ENCODE data around the gene DPPA5. TPM values are rescaled to one million over a fixed set of nuclear protein-coding genes. Genes with fewer than 3 reads are reported as not detected.
A peak's percentile ranks its signal among the peaks of the same experiment; 100 is the strongest.
"Not testable (repeated sequence)": the region's sequence is repeated elsewhere in the genome, so short reads cannot be mapped to it uniquely, and the experiment has no call there.

DPPA5 gene, protein sequence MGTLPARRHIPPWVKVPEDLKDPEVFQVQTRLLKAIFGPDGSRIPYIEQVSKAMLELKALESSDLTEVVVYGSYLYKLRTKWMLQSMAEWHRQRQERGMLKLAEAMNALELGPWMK
- not detected for total RNA-seq

DNA sequence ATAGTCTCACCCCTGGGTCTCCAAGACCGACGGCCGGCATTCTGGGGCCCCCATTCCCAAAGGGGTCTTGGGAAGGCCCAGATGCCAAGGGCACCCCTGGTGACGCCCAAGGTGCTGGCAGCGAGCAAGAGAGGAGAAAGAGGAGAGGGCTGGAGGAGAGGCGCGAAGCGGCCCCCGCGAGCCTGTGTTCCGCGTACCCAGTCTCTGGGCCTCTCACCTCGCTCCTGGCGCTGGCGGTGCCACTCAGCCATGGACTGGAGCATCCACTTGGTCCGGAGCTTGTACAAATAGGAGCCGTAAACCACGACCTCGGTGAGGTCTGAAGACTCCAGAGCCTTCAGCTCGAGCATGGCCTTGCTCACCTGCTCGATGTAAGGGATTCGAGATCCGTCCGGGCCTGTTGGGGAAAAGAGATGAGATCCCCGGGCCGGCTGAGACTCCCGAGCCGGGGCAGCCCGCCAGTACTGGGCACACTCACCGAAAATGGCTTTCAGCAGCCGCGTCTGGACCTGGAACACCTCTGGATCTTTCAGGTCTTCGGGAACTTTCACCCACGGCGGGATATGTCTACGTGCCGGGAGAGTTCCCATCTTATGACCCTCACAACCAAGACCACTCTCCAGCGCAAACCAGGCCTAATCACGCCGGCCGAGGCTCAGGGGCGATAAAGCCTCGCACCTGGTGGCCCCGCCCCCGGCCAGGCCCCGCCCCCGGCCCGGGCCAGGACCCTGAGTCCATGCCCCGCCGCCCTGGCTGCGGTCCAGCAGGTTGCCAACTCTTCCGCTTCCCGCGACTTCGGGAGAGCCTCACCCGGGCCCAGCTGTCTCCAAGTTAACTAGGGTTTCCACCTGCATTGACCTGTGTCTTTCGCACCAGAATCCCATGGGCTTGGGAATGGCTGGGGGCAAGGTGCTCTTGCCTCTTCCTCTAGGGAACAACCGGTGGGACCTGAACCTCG lies at the start of gene DPPA5:
Gene DPPA5 (minus strand): TSS at position 641 of the 958 bp plus-strand sequence. CDS start 51 bp downstream, at position 590.
- peaks cover 0 to under 1% of the 10 kb centered on the region in 2 donors for H3K27me3 ChIP-seq
- DNase-seq (ENCODE audit: low spot score): no peak
- H3K9me3 ChIP-seq: no peaks in the 10 kb centered on the region

DNA sequence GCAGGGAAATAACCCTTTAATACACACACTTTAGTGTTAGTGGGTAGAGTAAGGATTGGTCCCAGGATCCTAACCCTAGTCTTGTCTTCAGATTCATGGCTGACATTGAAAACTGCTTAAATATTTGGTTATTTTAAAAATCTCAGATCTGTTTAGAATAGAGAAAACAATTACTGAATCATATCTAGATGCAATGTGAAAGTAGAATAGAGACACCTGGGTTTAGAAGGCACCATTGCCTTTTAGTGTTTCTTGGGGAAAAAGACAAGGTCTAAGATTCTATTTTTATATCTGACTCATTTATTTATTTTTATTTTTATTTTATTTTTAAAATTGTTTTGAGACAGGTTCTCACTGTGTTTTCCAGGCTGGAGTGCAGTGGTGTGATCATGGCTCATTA lies 46.6 kb upstream of the DPPA5 start:
- TF ChIP-seq, protein P1, sequence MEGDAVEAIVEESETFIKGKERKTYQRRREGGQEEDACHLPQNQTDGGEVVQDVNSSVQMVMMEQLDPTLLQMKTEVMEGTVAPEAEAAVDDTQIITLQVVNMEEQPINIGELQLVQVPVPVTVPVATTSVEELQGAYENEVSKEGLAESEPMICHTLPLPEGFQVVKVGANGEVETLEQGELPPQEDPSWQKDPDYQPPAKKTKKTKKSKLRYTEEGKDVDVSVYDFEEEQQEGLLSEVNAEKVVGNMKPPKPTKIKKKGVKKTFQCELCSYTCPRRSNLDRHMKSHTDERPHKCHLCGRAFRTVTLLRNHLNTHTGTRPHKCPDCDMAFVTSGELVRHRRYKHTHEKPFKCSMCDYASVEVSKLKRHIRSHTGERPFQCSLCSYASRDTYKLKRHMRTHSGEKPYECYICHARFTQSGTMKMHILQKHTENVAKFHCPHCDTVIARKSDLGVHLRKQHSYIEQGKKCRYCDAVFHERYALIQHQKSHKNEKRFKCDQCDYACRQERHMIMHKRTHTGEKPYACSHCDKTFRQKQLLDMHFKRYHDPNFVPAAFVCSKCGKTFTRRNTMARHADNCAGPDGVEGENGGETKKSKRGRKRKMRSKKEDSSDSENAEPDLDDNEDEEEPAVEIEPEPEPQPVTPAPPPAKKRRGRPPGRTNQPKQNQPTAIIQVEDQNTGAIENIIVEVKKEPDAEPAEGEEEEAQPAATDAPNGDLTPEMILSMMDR (IDR thresholded peaks at IDR 0.05): no peak
- H3K27me3 ChIP-seq: no peaks in the 10 kb centered on the region
- no peak overlapping the region for H3K4me3 ChIP-seq
- H3K4me1 ChIP-seq: no peaks in the 10 kb centered on the region
- no peaks in the 10 kb centered on the region for H3K36me3 ChIP-seq
- no peaks in the 10 kb centered on the region for H3K9me3 ChIP-seq
- no peak for DNase-seq (ENCODE audit: low spot score)
- H3K27ac ChIP-seq: no peak overlapping the region

More for the DNA sequence above, at the start of gene DPPA5:
- TF ChIP-seq, protein P1 (IDR thresholded peaks at IDR 0.05): no peak
- no peak within 1 kb of the TSS for H3K4me3 ChIP-seq
- H3K36me3 ChIP-seq: no peaks in the 10 kb centered on the region
- H3K27ac ChIP-seq: no peak within 1 kb of the TSS
- no peaks in the 10 kb centered on the region for H3K4me1 ChIP-seq

DNA sequence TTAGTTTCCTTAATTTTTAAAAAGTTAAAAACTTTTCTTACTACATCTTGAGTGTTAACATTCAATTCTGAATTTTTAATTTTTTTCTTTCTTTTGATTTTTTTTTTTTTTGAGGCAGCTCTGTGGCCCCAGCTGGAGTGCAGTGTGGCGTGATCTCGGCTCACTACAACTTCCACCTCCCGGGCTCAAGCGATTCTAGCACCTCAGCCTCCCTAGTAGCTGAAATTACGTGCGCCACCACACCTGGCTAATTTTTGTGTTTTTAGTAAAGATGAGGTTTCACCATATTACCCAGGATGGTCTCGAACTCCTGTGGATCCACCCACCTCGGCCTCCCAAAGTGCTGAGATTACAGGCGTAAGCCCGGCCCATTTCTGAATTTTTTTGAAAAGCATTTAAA lies 41.8 kb upstream of the DPPA5 start:
- no peak for DNase-seq (ENCODE audit: low spot score)
- Histone ChIP-seq H3K4me3 (no peak overlapping the region), H3K36me3 (no peaks in the 10 kb centered on the region), H3K27ac (no peak overlapping the region), H3K27me3 (no peaks in the 10 kb centered on the region), H3K9me3 (no peaks in the 10 kb centered on the region), H3K4me1 (no peaks in the 10 kb centered on the region)
- TF ChIP-seq, protein P1 (IDR thresholded peaks at IDR 0.05): no peak

DNA sequence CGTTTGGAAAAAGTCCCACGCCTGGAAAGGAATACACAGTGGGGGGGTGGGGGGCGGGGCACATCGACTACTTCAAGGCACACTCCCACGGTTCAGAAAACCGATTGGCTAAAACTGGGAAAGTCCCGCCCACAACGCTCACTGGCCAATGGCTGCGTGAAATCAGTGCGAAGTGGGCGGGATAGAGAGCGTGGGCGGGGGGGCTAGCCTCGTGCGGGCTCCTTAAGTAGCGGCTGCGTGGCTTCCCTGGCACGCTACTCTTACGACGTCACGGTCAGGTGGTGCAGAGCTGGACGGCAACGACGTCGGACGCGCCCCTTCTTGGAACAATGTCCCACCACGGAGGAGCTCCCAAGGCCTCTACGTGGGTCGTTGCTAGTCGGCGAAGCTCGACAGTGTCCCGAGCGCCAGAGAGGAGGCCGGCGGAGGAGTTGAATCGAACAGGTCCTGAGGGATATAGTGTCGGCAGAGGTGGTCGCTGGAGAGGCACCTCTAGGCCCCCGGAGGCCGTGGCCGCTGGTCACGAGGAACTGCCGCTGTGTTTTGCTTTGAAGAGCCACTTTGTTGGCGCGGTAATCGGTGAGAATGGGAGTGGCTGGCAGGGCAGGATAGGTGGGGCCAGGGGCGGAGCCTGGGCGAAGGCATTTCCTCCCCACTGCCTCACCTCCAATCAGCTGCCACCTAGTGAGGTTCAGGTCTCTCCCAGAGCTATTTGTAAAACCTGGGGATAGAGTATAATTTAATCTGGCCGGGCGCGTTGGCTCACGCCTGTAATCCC lies 40.7 kb upstream of the DPPA5 start, which contains the start of gene DDX43:
Gene DDX43 (plus strand): TSS at position 252 of the 778 bp plus-strand sequence. CDS start 78 bp downstream, at position 330.
- H3K27ac ChIP-seq: peak within 1 kb of the TSS in 1 of 2 donors; percentile 64
- H3K4me1 ChIP-seq: no peaks in the 10 kb centered on the region
- H3K4me3 ChIP-seq: peak within 1 kb of the TSS; percentile 13 to 33
- TF ChIP-seq, protein P1 (IDR thresholded peaks at IDR 0.05): no peak
- peak; percentile 61 for DNase-seq (ENCODE audit: low spot score)
- H3K9me3 ChIP-seq: no peaks in the 10 kb centered on the region
- H3K36me3 ChIP-seq: no peaks in the 10 kb centered on the region
- H3K27me3 ChIP-seq: no peaks in the 10 kb centered on the region

DNA sequence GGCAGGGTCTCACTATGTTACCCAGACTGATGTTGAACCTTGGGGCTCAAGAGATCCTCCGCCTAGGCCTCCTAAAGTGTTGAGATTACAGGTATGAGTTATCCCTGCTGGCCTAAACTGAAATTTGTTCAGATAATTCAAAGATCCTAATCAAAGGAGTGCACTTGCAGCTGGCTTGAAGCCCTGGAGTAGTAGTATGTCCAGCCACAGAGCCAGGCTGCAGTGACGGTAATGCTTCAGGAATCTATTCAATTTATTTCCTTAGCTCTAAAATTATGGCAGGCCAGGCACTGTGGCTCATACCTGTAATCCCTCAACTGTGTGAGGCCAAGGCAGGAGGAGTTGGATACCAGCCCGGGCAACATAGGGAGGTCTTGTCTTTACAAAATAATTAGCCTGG lies 39.2 kb upstream of the DPPA5 start:
- TF ChIP-seq, protein P1 (IDR thresholded peaks at IDR 0.05): no peak
- no peaks in the 10 kb centered on the region for H3K36me3 ChIP-seq
- H3K9me3 ChIP-seq: no peaks in the 10 kb centered on the region
- H3K4me3 ChIP-seq: no peak overlapping the region
- no peak overlapping the region for H3K27ac ChIP-seq
- no peak for DNase-seq (ENCODE audit: low spot score)
- H3K4me1 ChIP-seq: no peaks in the 10 kb centered on the region
- H3K27me3 ChIP-seq: no peaks in the 10 kb centered on the region

DNA sequence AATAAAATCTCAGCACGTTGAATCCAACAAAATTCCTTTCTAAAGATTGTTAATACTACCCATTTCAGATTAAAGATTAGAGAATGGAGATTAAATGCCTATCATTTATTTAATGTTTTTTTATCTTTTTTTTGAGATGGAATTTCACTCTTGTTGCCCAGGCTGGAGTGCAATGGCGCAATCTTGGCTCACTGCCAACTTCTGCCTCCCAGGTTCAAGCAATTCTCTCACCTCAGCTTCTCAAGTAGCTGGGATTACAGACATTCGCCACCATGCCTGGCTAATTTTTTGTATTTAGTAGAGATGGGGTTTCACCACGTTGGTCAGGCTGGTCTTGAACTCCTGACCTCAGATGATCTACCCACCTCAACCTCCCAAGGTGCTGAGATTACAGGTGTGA lies 38.1 kb upstream of the DPPA5 start:
- not testable (repeated sequence) for H3K4me3 ChIP-seq; H3K27ac ChIP-seq; H3K9me3 ChIP-seq; H3K36me3 ChIP-seq; H3K27me3 ChIP-seq; DNase-seq (ENCODE audit: low spot score); H3K4me1 ChIP-seq

Data from right atrium auricular region (tissue), 2 donors.